Measurements from ENCODE around the gene ODC1.
A peak's percentile ranks its signal among the peaks of the same experiment; 100 is the strongest.
"Not testable (repeated sequence)": the region's sequence is repeated elsewhere in the genome, so short reads cannot be mapped to it uniquely, and the experiment has no call there.

ODC1 gene

DNA sequence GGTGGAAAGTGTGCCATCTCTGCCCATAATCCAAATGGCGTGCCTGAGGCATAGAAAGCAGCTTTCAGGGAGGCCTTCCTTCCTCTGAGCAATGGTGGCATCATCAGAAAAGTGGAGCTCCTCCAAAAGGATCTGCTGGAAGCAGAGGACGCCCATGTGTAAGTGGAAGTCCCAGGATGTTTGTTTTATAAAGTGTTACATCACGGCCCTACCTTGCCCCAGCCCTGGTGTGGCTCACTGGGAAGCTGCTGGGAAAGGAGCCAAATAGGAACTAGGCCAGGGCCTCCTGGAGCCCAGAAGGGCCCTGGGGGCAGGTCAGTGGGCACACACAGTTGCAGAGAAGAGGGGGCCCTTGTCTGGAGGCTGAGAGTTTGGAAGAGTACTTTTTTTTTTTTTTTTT, 4.2 kb upstream of the ODC1 start:
- no peak for DNase-seq

DNA sequence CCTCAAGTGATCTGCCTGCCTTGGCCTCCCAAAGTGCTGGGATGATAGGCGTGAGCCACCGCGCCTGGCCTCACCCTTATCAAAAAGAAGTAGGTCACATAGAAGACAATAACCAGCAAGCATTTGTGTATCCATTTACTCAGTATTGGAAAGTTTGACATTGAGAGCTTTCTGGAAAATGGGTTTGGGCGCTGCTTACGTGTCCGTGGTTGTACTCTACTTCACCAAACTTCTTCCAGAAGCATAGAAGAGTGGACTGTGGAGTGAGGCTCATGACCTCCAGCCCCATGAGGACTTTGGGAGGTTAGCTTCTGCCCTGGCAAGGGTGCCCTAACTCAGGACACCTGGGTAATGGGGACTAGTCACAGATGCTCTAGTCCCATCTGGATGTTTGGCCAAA, 3.7 kb upstream of the ODC1 start:
- DNase-seq, result no peak

DNA sequence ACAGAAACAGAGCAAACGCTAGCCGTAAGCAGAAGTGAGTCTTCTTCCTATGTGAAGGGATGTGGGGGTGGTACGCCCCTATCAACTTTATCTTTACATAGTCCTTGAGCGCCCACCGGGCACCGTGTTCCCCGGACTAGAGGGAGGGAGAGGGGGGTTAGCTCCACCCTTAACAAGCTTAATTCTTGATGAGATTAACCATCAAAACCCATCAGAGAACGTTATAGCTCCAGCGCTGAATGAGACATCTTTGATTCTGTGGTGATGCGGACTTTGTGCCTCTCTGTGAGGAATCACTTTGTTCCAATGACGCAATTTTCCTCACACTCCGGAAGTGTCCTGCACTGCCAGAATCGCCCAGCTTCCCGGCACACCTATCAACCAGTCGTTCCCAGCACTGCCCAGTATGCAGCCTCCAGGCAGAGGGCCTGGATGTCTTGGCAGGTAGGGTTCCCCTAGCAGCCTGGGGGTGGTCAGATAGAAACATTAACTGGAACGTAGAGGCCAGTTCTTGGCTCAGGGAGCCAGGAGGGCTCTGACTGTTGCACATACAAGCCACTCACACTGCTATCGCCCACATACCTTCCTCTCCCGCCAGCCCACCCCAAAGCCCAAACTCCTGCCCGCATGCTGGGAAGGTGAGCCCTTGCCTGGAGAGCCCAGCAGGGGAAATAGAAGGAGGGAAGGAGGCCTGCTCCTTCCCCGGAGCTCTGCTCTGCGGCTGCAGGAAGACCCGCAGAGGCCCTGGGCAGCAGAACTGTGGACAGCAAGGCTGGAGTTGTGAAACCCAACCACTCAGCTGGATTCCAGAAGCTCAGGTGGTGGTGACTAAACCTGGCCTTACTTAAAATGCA, 1.9 kb upstream of the ODC1 start:
- DNase-seq, result no peak

DNA sequence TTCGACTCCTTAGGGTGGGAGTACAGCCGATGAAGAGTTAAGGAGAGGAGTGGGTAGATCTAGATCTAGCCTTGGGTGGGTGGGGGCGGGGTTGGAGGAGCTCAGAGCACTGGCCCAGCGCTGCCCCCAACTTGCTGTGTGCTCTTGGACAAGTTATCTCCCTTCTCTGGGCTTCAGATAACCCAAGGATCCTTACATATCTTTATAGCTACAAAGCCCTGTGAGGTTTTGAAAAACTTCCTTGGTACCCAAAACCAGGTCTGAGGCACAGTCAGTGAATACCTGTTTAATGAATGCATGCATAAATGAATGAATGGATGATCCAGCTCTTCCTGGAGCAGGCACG, 1.3 kb upstream of the ODC1 start:
- no peak for DNase-seq

DNA sequence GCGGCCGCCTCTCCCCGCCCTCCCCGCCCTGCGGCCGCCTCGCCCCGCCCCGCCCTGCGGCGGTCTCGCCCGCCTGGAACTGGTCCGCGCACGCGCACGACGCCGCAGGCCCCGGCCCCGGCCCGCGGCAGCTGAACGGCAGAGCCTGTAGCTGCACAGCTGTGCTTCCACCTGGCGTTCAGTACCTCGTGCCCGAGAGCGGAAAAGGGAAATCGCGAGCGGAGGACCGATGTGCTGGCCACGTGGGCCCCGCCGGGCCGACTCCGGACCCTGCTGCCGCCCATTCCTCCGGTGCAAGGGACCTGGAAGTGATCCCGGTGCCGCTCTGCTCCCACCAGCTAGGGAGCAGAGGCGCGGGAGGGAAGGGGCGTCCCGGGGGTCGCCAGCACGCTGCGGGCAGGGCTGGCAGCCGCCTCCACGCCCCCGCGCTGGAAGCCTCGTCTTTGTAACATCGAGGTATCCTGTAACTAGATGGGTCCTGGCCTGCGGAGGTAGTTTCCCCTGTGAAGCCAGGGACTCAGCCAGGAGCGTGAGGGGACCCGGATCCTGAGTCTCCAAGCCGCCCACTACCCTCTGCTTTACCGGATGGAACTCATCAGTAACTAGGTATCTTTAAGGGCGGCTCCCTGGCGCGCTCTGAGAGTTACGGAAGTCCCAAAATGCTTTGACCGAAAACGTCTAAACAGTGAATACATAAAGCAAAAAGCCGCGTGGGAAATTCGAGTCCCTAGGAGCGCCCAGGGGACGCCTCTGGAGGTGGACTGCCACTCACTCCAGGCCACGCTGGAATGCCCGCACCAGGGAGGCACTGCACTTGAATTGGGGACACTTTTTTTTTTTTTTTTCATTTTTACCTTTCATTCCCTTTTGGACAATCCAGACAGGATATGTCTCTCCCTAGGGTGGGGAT, 704 bp upstream of the ODC1 start:
- peak; percentile 87 to 89 for DNase-seq

- peak; percentile 44 to 46 for DNase-seq
Measured at GRCh38 chr2:10447300-10447894, 730 bp downstream of the ODC1 start.

GRCh38 chr2:10446631-10447030, 1.5 kb downstream of the ODC1 start:
- no peak for DNase-seq

DNA sequence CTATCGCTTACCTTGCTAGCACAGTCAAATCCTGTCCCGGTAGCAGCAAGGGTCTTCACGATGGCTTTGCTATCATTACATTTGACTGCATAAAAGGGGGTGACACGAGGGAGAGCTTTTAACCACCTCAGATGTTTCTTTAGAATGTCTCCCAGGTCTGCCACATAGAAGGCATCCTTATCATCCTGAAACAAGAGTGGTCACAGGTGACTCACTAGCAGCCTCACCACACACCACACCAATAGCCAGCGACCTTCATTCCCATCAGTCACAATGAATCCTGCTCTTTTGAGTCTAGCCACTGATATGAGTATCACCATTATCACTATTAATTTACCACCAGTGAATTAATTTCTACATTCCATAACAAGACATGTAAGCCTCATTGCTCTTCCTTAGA, 3.7 kb downstream of the ODC1 start:
- no peak for DNase-seq

- DNase-seq, result not testable (repeated sequence)
Measured at GRCh38 chr2:10442469-10443126, 5.5 kb downstream of the ODC1 start.

DNA sequence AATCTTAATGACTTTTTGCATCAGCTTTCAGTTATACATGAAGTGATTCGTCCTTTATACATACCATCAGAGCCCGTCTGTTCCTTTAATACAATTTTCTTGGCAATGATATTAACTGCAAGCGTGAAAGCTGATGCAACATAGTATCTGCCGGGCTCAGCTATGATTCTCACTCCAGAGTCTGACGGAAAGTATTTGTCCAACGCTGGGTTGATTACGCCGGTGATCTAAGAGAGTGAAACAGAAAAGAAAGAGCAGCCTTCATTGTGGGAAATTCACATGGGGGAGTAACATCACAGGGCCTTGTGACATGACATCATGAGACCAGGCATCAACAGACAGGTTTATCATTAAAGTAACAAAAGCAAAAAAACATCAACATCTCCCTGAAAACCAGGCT, 6.2 kb downstream of the ODC1 start:
- DNase-seq, result no peak

GRCh38 chr2:10440736-10441135, 7.4 kb downstream of the ODC1 start:
- no peak for DNase-seq

DNA sequence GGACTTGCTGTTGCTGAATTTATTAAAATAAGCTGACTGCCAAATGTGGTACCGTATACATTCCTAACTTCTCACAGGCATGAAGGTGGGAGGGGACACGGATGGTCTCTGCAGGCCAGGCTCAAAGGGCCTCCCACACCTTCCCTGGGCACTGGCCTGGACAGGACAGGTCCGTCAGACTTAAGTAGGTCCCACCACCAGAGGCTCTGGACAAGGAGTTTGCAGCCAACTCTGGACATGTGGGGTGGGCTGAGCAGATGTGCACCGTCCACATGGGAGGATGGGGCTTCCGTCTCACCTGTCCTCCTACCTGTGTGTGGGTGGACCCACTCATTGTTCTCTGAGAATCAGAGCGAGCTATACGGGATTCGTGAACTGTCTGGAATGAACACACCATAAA, 8.2 kb downstream of the ODC1 start:
- DNase-seq, result no peak

- DNase-seq, result no peak
Measured at GRCh38 chr2:10439185-10439879, 8.8 kb downstream of the ODC1 start.

DNA sequence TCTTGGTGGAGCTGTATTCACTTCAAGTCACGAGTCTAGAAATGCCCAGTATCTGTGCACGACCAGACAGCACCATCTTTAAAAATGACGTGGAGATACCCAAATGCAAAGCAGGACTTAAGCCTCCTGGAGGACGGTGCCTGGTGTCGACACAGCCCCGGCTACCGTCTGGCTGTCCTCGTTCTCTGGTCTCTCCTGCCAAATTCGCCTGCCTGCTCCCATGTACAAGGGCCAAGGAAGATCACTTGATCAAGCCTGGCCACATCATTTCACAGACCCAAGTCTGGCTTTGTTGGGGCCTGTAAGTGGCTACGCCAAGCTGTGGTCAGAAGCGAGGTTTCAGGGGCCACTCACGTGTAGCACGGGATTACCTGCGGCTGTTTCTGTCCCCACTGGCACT, 9.4 kb downstream of the ODC1 start:
- DNase-seq, result no peak

- no peak for DNase-seq
Measured at GRCh38 chr2:10437806-10438205, 10.3 kb downstream of the ODC1 start.

DNA sequence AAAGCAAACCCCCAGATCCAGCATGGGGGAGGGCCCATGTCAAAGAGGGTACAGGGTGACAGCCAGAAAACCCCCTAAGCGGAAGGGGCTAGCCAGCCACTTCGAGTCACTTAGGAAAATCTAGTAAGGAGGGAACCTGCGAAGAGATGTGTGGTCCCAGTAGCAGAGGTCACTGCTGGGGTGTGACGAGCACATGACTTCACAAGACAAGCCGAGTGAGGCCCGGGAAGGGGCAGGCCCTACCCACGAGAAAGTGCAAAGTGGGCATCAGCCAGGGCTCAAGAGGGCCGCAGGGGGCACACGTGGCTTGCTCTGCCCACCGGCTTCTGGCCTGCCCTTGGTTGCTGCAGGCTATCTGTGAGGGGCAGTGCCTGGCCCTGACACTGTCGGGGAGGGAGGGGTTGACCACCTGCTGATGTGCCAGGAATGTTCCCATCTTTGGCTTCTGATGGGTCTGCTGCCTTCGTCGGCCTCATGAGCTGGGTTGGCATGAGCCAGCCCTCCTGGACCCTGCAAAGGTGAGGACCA, 11.5 kb downstream of the ODC1 start:
- DNase-seq, result no peak

DNA sequence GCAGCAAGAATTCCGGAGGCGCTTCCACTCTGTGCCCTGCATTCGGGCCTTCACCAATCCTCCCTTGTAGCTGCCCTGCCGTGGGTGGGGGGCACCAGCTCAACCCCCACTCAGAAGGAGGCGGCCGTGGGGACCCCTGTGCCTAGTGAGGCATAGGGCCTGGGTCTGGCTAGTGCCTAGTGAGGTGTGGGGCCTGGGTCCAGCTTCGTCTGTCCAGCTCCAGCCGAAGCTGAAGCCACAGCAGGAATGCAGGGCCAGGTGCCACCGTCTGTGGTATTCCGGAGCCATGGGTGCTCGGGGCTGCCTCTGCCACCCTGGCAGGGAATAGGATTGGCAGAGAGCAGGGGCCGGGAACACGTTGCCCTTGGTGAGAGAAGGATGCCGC, 12.3 kb downstream of the ODC1 start:
- no peak for DNase-seq

- DNase-seq, result peak; percentile 58 to 59
Measured at GRCh38 chr2:10434886-10435819, 13.0 kb downstream of the ODC1 start.

DNA sequence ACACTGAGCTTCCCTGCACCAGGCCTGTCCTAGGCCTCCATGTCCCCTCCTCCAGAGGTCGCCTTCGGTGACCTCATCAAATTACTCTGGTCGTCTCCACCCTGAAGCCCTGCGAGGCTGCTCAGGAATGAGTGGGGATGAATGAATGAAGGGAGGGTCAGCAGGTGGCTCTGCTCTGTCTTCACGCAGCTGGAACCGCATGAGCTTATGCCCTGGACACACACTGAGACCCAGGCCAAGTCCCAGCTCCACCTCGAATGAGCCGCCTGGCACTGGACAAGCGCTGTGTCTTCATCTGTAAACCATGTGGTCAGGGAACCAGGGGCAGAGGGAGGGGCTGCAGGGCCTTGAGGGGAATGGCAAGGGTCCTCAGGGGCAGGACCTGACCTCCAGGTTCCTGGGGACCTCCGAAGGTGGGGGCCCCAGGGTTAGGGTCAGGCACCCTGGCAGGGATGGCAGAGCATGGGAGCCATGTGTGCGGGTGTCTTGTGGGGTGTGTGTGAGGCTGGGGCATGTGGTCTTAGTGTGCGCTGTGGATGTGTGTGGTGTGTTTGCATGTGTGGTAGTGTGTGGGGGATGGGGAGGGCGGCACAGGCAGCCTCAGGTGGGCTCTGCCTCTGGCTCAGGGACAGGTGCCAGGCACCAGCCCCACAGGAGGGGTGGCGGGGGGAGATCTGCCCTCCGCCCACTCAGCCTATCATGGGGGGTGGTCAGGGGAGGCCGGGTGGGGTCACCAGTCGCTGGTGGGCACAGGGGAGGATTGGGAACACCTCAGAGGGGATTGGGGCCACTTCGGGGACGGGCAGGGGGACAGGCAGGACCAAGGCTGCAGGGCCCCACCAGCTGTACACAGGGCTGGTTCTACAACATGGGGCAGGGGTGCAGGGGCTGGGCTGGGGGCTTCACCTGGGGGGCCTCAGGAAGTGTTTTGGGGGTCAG, 13.9 kb downstream of the ODC1 start:
- DNase-seq, result no peak

Measured in Kasumi-1 (cell line).